KOPT-K1 (cell line): ENCODE data around the gene IREB2.
"Not testable (repeated sequence)": the region's sequence is repeated elsewhere in the genome, so short reads cannot be mapped to it uniquely, and the experiment has no call there.

Experiments used
- H3K27ac ChIP-seq: fragments of 200-600 bp; sonication (generic); 2 replicates; pipeline ENCODE4 v1.5.1; 2016; ENCODE audit warnings: antibody characterized with exemption, mild to moderate bottlenecking, low read depth, low read length; ENCODE audit not compliant: poor library complexity, severe bottlenecking
- H3K36me3 ChIP-seq: fragments of 200-600 bp; sonication (generic); 2 replicates; pipeline ENCODE4 v1.5.1; 2017; ENCODE audit warnings: antibody characterized with exemption, mild to moderate bottlenecking, low read length, moderate library complexity; ENCODE audit not compliant: insufficient read depth
- H3K9me3 ChIP-seq: fragments of 200-600 bp; sonication (generic); 2 replicates; pipeline ENCODE4 v1.5.1; 2017; ENCODE audit warnings: antibody characterized with exemption, low read length, mild to moderate bottlenecking; ENCODE audit not compliant: insufficient read depth, poor library complexity, severe bottlenecking

The IREB2 gene

DNA sequence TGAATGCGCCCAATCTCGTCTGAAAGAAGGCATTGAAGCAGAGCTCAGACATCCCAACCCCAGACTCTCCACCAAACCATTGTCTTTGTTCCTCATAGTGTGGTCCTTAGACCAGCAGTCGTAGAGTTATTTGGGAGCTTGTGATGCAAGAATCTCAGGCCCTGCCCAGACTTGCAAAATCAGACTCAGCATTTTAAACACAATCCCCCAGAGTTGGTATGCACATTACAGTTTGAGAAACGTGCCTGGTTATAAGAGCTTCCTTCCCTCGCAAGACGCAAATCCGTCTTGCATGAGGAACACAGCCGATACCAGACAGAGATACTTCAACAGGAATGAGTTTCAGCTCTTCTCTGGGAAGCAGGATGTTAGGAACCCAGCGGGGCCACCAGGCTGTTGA lies 38.9 kb upstream of the IREB2 start:
- Histone ChIP-seq H3K27ac (no peak overlapping the region), H3K36me3 (no peaks in the 10 kb centered on the region), H3K9me3 (no peaks in the 10 kb centered on the region)

DNA sequence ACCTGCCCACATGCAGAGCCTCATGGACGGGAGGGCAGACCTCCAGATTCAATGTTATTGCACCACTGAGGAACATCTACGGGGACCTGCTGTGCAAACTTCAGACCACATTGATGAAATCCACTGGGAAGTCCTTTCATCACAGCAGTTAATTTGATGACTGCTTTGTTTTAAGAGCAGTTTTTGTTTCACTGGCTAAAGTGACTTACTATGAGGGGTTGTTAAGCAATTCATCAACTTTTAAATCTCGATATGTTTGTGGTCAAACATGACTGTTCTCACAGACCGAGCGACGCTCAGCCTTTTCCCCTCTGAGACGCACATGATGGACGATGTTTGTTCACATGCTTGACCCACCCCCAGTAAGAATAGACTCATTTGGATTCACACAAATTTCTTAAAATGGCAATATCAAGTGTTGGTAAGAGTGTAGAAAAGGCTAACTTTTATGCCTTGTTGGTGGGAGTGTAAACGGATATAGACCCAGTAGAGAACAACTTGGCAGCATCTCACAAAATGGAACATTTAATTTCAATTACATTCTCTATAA lies 35.9 kb upstream of the IREB2 start:
- no peak overlapping the region for H3K27ac ChIP-seq
- no peaks in the 10 kb centered on the region for H3K9me3 ChIP-seq
- no peaks in the 10 kb centered on the region for H3K36me3 ChIP-seq

DNA sequence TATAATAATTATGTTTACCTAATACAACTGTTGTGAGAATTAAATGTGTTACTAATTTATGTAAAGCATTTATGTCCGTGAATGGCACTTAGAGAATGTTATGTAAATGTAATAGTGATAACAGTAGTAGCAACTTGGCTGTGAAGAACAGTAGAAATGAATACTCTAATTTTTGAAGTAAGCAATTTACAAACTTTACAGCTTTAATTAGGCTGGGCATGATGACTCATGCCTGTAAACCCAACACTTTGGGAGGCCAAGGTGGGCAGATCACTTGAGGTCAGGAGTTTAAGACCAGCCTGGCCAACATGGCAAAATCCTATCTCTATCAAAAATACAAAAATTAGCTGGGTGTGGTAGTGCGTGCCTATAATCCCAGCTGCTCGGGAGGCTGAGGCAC lies 33.9 kb upstream of the IREB2 start:
- Histone ChIP-seq H3K36me3 (no peaks in the 10 kb centered on the region), H3K27ac (no peak overlapping the region), H3K9me3 (no peaks in the 10 kb centered on the region)

DNA sequence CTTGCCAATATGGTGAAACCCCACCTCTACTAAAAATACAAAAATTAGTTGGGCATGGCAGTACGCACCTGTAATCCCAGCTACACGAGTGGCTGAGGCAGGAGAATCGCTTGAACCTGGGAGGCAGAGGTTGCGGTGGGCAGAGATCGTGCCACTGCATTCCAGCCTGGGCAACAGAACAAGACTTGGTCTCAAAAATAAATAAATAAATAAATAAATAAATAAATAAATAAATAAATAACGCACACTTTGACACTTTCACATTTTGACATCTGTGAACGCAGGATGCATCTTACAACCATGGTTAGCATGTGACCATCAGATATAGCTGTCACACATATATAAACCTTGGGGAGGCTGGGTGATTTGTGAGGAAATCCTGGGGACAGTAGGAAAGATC lies 33.2 kb upstream of the IREB2 start:
- not testable (repeated sequence) for H3K9me3 ChIP-seq, H3K36me3 ChIP-seq, H3K27ac ChIP-seq

DNA sequence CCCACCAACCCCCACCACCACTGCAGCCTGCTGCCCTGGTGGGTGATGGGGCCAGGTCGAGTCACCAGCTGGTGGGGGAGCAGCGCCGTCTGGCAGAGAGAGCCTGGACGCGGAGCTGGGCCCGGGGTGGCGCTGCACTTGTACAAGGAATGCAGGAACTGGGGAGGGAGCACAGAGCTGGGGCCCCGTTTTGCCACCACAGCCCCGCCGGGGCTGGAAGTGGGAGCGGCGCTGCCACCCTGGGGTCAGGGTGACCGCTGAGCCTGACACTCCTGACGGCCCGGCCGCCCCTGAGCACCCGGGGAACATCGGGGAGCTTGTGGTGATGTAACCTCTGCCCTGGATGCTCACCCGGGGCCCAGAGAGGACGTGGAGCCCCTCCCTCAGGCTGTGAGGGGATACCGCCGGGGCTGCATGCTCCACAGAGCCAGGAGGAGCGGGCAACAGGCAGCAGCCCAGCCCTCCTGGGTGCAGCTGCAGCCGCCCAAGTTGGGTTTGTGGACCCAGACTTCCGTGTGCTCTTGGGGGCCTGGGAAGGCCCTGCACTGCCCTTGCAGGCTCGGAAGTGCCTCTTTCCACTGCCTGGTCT lies 32.6 kb upstream of the IREB2 start:
- no peaks in the 10 kb centered on the region for H3K36me3 ChIP-seq
- H3K27ac ChIP-seq: no peak overlapping the region
- H3K9me3 ChIP-seq: no peaks in the 10 kb centered on the region

DNA sequence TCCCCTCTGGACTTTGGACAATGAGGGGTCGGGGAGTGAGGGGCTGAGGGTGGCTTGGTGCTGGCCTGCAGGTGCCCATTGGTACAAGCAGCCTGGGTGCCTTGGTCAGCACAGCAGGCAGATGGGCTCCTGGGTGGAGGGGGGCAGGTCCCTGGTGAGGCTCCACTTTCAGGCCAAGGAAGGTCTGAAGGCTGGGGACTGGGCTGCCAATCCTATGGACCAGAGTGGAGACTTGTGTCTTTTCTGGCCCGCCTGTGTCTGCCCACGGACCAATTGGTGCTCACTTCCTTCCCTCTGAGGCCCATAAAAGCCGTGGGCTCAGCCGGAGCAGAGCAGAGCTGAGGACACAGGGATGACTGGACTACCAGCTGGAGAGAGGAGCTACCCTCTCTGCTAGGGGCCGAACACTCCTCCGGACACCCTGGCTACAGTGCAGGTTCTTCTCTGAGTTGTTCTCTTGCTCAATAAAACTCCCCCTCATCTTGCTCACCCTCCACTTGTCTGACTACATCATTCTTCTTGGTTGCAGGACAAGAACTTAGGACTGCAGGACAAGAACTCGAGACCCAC lies 31.9 kb upstream of the IREB2 start:
- H3K36me3 ChIP-seq: no peaks in the 10 kb centered on the region

DNA sequence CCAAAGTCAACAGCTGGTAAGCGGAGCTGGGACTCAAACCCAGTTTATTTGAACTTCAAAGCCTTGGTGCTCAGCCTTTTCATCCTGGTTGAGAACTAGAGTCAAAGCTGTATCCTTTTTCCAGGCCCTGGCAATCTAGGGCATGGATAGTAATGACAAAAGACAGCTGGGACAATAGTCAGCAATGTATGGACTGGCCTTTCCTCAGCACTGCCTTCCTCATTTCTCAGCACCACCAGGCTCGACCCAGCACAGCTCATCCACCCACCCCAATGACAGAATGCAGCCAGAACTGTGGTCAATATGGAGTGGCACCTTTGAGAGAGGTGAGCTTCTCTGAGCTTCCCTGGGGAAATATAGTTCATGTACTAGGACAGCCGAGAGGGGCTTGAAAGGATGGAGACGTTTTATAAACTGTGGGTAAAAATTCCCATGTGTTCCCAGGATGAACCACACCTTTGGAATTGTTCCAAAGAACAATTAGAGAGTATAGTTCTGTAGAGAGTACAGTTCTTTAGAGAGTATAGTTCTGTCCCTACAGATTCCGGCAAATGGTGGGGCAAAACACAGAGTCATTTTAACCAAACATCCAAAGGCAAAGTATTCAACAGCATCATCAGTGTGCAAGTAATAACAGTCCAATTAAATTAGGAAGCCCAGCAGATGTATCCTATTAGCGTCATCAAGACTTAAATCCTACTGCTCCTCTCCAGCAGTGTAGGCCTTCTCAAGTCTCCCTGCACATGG lies 30.2 kb upstream of the IREB2 start:
- H3K9me3 ChIP-seq: no peaks in the 10 kb centered on the region
- H3K27ac ChIP-seq: no peak overlapping the region
- no peaks in the 10 kb centered on the region for H3K36me3 ChIP-seq

More for the DNA sequence above, 31.9 kb upstream of the IREB2 start:
- no peak overlapping the region for H3K27ac ChIP-seq
- no peaks in the 10 kb centered on the region for H3K9me3 ChIP-seq

DNA sequence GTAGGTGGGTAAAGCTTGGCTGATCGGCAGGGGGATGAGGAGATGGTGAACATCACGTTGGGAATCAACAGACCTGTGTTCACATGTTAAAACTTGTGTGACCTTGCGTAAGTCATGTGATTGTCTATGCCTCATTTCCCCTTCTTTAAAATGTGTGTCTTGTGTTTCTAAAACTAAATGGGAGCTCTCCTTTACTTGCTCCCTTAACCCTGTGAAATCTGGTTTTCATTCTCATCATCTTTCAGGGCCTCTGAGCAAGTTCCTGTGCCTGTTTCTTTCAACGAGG lies 29.7 kb upstream of the IREB2 start:
- H3K9me3 ChIP-seq: no peaks in the 10 kb centered on the region
- no peaks in the 10 kb centered on the region for H3K36me3 ChIP-seq
- no peak overlapping the region for H3K27ac ChIP-seq

DNA sequence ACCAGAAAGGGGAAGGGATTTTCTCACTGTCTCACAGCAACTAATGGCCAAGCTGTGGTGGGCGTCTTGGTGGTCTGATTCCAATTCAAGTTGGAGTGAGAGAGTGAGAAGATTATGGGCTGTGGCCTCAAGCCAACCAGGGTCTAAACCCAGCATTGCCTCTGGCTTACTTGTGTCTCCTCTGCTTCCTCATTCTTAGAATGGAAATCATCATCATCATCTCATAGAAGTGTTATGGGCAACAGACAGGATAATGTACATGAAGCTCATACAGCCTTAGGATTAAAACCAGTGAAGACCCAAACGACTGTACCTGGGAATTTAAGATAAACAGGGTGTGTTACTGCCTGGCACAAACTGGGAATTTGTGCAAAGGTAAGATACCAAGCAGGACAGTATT lies 29.1 kb upstream of the IREB2 start:
- H3K9me3 ChIP-seq: no peaks in the 10 kb centered on the region
- H3K27ac ChIP-seq: no peak overlapping the region

DNA sequence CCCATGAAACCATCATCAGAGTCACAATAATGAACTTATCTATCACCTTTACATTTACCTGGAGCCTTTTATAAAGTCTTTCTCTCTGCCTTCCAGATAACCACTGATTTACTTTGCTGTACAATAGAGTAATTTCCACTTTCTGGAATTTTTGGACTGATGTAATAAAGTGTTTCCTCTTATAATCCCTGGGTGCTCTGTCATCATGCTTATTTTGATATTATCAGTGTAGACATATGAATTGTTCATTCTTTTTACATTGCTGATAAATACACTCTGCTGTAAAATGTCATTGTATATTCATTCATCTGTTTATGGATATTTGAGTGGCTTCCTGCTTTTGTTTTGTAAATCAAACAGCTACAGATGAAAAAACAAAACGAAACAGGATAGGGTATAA lies 27.0 kb upstream of the IREB2 start:
- no peak overlapping the region for H3K27ac ChIP-seq
- H3K36me3 ChIP-seq: no peaks in the 10 kb centered on the region
- no peaks in the 10 kb centered on the region for H3K9me3 ChIP-seq

More for the DNA sequence above, 29.1 kb upstream of the IREB2 start:
- H3K36me3 ChIP-seq: no peaks in the 10 kb centered on the region

DNA sequence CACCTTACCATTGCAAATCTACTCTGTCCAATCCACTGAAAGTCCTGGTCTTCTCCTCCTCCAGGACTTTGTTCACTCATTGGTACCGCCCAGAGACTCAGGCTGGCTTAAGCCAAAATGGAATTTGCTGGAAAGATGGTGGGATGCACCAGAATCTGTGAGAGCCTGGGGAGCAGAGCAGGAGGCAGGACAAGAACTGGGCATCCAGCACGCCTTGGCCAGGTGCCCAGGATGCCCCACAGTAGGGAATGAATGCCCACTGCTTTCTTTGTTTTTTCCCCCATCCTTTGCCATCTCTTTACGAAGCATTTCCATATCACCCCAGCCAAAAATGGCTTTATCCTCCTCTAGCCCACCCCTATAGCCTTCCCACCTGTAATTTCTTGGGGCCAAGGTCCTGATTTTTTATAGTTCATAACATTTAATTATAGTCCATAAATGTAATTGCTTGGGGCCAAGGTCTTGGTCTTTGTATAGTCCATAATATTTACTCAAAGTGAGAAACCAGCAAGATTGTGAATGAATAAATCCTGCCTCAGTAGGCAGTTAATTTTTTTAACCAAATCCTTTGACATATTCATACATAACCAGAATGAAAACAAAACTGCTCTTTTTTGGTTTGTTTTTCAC lies 23.3 kb upstream of the IREB2 start:
- Histone ChIP-seq H3K36me3 (no peaks in the 10 kb centered on the region), H3K9me3 (no peaks in the 10 kb centered on the region), H3K27ac (no peak overlapping the region)

DNA sequence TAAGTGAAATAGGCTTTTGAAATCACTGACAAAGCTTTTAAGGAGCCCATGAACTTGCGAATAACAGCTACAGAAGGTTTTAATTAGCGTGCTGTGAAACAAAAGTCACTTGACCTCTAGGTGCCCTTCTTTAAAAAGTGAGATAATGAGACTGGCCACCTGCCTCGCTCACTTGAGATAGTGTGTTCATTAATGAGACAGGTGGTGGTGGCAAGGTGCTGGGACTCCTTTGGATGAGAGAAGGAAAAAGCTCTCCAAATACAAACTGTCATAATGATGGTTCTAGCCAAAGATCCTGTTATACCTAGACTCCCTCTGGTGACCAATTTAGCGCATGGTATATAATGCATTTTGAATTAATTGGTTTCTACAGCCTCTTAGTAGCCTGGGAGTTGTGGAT lies 22.7 kb upstream of the IREB2 start:
- H3K36me3 ChIP-seq: no peaks in the 10 kb centered on the region
- no peaks in the 10 kb centered on the region for H3K9me3 ChIP-seq
- no peak overlapping the region for H3K27ac ChIP-seq

DNA sequence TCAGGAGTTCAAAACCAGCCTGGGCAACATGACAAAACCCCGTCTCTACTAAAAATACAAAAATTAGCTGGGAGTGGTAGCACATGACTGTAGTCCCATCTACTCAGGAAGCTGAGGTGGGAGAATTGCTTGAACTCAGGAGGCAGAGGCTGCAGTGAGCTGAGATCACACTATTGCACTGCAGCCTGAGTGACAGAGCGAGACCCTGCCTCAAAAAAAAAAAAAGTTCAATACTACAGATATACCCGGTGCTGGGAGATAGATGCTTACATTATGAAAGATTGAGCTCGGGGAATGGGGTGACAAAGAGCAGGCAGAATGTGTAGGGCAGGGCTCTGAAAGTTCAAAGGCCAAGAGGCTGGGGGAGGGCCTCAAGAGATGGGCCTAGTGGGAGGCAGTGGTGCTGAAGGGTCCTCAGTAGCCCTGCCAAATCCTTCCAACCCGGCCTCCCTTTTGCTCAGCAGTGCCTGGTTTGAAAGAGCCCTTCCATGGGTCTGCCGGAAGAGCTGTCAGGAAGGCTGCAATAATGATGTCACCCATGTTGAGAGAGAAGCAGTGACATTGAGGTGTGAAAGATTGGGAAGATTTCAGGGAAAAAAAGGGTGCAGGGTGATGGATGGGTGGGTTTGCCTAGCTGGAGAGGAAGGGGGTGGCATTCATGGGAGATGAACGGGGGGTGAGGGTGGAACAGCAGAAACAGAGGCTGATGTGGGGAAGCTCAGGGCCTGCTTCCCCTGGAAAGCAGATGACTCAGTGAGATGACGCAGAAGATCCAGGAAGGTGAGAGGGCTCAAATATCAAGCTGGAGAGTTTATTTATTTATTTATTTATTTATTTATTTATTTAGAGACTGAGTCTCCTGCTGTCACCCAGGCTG lies 20.0 kb upstream of the IREB2 start:
- Histone ChIP-seq H3K9me3 (no peaks in the 10 kb centered on the region), H3K27ac (no peak overlapping the region), H3K36me3 (no peaks in the 10 kb centered on the region)

DNA sequence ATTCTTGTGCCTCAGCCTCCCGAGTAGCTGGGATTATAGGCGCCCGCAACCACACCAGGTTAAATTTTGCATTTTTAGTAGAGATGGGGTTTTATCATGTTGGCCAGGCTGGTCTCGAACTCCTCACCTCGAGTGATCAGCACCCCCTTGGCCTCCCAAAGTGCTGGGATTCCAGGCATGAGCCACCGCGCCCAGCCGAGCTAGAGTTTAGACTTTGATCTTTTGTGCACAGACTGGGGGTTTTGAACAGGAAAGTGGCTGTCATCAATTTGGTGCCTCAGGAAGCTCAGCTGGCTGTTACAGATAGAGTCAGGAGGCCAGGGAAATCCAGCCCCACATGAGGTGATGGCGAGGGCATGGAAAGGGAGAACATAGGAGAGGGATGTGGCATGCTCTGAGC lies 19.3 kb upstream of the IREB2 start:
- no peak overlapping the region for H3K27ac ChIP-seq
- H3K36me3 ChIP-seq: no peaks in the 10 kb centered on the region

DNA sequence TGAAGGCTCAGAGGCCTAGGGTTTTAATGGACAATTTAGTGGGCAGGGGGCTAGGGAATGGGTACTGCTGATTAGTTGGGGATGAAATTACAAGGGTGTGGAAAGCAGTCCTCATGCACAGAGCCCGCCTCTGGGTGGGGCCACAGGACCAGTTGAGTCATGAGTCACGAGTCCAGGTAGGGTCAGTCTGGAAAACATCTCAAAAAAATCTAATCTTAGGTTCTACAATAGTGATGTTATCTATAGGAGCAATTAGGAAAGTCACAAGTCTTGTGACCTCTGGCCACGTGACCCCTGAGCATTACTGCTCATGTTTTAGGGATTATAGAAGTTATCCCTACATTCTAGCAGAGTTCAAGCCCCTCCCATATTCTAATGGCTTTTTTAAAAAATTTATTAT lies 18.6 kb upstream of the IREB2 start:
- Histone ChIP-seq H3K9me3 (no peaks in the 10 kb centered on the region), H3K27ac (no peak overlapping the region), H3K36me3 (no peaks in the 10 kb centered on the region)

More for the DNA sequence above, 19.3 kb upstream of the IREB2 start:
- no peaks in the 10 kb centered on the region for H3K9me3 ChIP-seq
